ENCODE data around the gene ZCCHC14.
"Not testable (repeated sequence)": the region's sequence is repeated elsewhere in the genome, so short reads cannot be mapped to it uniquely, and the experiment has no call there.

ZCCHC14 gene

GRCh38 chr16:87380881-87381280 is 111.9 kb downstream of the ZCCHC14 start:
- peak overlapping the region; percentile 68 for H3K4me3 ChIP-seq (ENCODE audit: low read depth, low read length)
- in situ Hi-C loops (cut with HindIII; ENCODE audit: low sequenced_read_pairs), result no loop called here
- DNase-seq (ENCODE audit: low read depth), result no peak
- peak; percentile 32 for TF ChIP-seq CTCF (IDR thresholded peaks at IDR 0.05; ENCODE audit: low read depth, low read length, missing control alignments)

GRCh38 chr16:87380403-87380802 is 112.4 kb downstream of the ZCCHC14 start:
- in situ Hi-C loops (cut with HindIII; ENCODE audit: low sequenced_read_pairs), result no loop called here
- no peak for TF ChIP-seq CTCF (IDR thresholded peaks at IDR 0.05; ENCODE audit: low read depth, low read length, missing control alignments)
- no peak for DNase-seq (ENCODE audit: low read depth)
- no peak overlapping the region for H3K4me3 ChIP-seq (ENCODE audit: low read depth, low read length)

- in situ Hi-C loops (cut with HindIII; ENCODE audit: low sequenced_read_pairs); DNase-seq (ENCODE audit: low read depth); H3K4me3 ChIP-seq (ENCODE audit: low read depth, low read length): not testable (repeated sequence)
Measured at GRCh38 chr16:87379312-87379752, 113.5 kb downstream of the ZCCHC14 start.

- no peak for DNase-seq (ENCODE audit: low read depth)
- in situ Hi-C loops (cut with HindIII; ENCODE audit: low sequenced_read_pairs), result no loop called here
- no peak overlapping the region for H3K4me3 ChIP-seq (ENCODE audit: low read depth, low read length)
- no peak for TF ChIP-seq CTCF (IDR thresholded peaks at IDR 0.05; ENCODE audit: low read depth, low read length, missing control alignments)
Measured at GRCh38 chr16:87376660-87377059, 116.2 kb downstream of the ZCCHC14 start.

- in situ Hi-C loops (cut with HindIII; ENCODE audit: low sequenced_read_pairs), result no loop called here
- TF ChIP-seq CTCF (IDR thresholded peaks at IDR 0.05; ENCODE audit: low read depth, low read length, missing control alignments), result no peak
- DNase-seq (ENCODE audit: low read depth), result no peak
- H3K4me3 ChIP-seq (ENCODE audit: low read depth, low read length), result no peak overlapping the region
Measured at GRCh38 chr16:87375426-87376135, 117.2 kb downstream of the ZCCHC14 start.

GRCh38 chr16:87374313-87374712 is 118.5 kb downstream of the ZCCHC14 start:
- TF ChIP-seq CTCF (IDR thresholded peaks at IDR 0.05; ENCODE audit: low read depth, low read length, missing control alignments), result no peak
- in situ Hi-C loops (cut with HindIII; ENCODE audit: low sequenced_read_pairs), result no loop called here
- no peak for DNase-seq (ENCODE audit: low read depth)
- no peak overlapping the region for H3K4me3 ChIP-seq (ENCODE audit: low read depth, low read length)

- TF ChIP-seq CTCF (IDR thresholded peaks at IDR 0.05; ENCODE audit: low read depth, low read length, missing control alignments), result no peak
- H3K4me3 ChIP-seq (ENCODE audit: low read depth, low read length), result no peak overlapping the region
- DNase-seq (ENCODE audit: low read depth), result no peak
- in situ Hi-C loops (cut with HindIII; ENCODE audit: low sequenced_read_pairs), result no loop called here
Measured at GRCh38 chr16:87372305-87372704, 120.5 kb downstream of the ZCCHC14 start.
